ENCODE data around the gene PPP6R3.
"Not testable (repeated sequence)": the region's sequence is repeated elsewhere in the genome, so short reads cannot be mapped to it uniquely, and the experiment has no call there.

Gene PPP6R3

DNA sequence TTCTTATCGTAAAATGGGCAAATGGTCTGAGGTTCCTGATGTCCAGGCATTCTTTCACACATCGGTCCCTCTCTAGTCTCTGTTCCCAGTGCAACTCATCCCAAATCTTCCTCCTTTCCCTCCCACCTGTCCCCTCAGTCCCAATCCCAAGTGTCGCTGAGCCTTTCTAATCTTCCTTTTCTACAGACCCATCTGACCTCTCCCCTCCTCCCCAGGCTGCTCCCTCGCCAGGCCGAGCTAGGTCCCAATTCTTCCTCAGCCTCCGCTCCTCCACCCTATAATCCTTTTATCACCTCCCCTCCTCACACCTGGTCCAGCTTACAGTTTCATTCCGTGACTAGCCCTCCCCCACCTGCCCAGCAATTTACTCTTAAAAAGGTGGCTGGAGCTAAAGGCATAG, 174.6 kb downstream of the PPP6R3 start:
- H3K9ac ChIP-seq (ENCODE audit: low read depth in 1 of 2, low read length in 2 of 2); H3K36me3 ChIP-seq (ENCODE audit: control insufficient read depth in 2 of 2, insufficient read depth in 2 of 2, low read length in 2 of 2); H3K27ac ChIP-seq (ENCODE audit: low read depth in 2 of 2, low read length in 2 of 2); H3K27me3 ChIP-seq (ENCODE audit: control insufficient read depth in 2 of 2, insufficient read depth in 2 of 2, low read length in 2 of 2); H3K4me1 ChIP-seq (ENCODE audit: control insufficient read depth in 2 of 2, insufficient read depth in 2 of 2, low read length in 2 of 2); H3K9me3 ChIP-seq (ENCODE audit: control insufficient read depth in 2 of 2, low read length in 2 of 2); H3K4me3 ChIP-seq (ENCODE audit: low read length in 2 of 2): not testable (repeated sequence)

DNA sequence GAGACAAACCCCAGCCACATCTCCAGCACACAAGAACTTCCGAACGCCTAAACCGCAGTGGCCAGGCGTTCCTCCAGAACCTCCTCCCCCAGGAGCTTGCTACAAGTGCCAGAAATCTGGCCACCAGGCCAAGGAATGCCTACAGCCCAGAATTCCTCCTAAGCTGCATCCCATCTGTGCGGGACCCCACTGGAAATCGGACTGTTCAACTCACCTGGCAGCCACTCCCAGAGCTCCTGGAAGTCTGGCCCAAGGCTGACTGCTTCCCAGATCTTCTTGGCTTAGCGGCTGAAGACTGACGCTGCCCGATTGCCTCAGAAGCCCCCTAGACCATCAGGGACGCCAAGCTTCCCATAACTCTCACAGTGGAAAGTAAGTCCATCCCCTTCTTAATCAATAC, 175.3 kb downstream of the PPP6R3 start:
- not testable (repeated sequence) for H3K4me3 ChIP-seq (ENCODE audit: low read length in 2 of 2); H3K27ac ChIP-seq (ENCODE audit: low read depth in 2 of 2, low read length in 2 of 2); H3K9ac ChIP-seq (ENCODE audit: low read depth in 1 of 2, low read length in 2 of 2); H3K4me1 ChIP-seq (ENCODE audit: control insufficient read depth in 2 of 2, insufficient read depth in 2 of 2, low read length in 2 of 2); H3K27me3 ChIP-seq (ENCODE audit: control insufficient read depth in 2 of 2, insufficient read depth in 2 of 2, low read length in 2 of 2); H3K9me3 ChIP-seq (ENCODE audit: control insufficient read depth in 2 of 2, low read length in 2 of 2); H3K36me3 ChIP-seq (ENCODE audit: control insufficient read depth in 2 of 2, insufficient read depth in 2 of 2, low read length in 2 of 2)

DNA sequence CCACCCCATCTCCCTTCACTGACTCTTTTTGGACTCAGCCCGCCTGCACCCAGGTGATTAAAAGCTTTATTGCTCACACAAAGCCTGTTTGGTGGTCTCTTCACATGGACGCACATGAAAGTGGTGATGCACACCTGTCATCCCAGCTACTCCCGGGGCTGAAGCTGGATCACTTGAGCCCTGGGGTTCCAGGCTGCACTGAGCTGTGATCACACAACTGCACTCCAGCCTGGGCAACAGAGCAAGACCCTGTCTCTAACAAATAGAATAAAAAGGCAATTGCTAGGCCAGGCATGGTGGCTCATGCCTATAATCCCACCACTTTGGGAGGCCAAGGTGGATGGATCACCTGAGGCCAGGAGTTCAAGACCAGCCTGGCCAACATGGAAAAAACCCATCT, 178.8 kb downstream of the PPP6R3 start:
- H3K9me3 ChIP-seq (ENCODE audit: control insufficient read depth in 2 of 2, low read length in 2 of 2); H3K27me3 ChIP-seq (ENCODE audit: control insufficient read depth in 2 of 2, insufficient read depth in 2 of 2, low read length in 2 of 2); H3K9ac ChIP-seq (ENCODE audit: low read depth in 1 of 2, low read length in 2 of 2); H3K36me3 ChIP-seq (ENCODE audit: control insufficient read depth in 2 of 2, insufficient read depth in 2 of 2, low read length in 2 of 2); H3K4me3 ChIP-seq (ENCODE audit: low read length in 2 of 2); H3K27ac ChIP-seq (ENCODE audit: low read depth in 2 of 2, low read length in 2 of 2); H3K4me1 ChIP-seq (ENCODE audit: control insufficient read depth in 2 of 2, insufficient read depth in 2 of 2, low read length in 2 of 2): not testable (repeated sequence)

DNA sequence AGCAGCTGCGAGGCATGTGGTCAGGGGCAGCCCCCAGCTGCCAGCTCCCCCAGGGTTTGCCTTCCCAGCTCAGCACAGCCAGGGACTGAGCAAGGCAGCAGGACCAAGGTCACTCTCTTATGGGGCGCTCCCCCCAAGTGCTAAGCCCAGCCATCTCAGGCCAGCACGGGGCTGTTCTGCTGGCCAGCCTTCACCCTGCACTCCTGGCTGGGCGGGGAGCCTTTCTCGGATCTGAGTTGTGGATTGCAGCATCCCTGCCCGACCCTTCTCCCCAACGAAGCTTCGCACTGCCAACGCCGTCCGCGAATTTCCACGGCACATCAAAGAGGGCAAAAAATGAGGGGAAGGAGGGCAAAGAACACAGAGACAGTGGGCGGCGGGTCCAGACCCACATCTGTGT, 181.3 kb downstream of the PPP6R3 start:
- no peaks in the 10 kb centered on the region for H3K36me3 ChIP-seq (ENCODE audit: control insufficient read depth in 2 of 2, insufficient read depth in 2 of 2, low read length in 2 of 2)
- no peaks in the 10 kb centered on the region for H3K4me1 ChIP-seq (ENCODE audit: control insufficient read depth in 2 of 2, insufficient read depth in 2 of 2, low read length in 2 of 2)
- peaks cover 0 to 2% of the 10 kb centered on the region in 2 donors for H3K27me3 ChIP-seq (ENCODE audit: control insufficient read depth in 2 of 2, insufficient read depth in 2 of 2, low read length in 2 of 2)
- H3K4me3 ChIP-seq (ENCODE audit: low read length in 2 of 2), result no peak overlapping the region
- no peak overlapping the region for H3K9ac ChIP-seq (ENCODE audit: low read depth in 1 of 2, low read length in 2 of 2)
- no peaks in the 10 kb centered on the region for H3K9me3 ChIP-seq (ENCODE audit: control insufficient read depth in 2 of 2, low read length in 2 of 2)
- H3K27ac ChIP-seq (ENCODE audit: low read depth in 2 of 2, low read length in 2 of 2), result no peak overlapping the region

DNA sequence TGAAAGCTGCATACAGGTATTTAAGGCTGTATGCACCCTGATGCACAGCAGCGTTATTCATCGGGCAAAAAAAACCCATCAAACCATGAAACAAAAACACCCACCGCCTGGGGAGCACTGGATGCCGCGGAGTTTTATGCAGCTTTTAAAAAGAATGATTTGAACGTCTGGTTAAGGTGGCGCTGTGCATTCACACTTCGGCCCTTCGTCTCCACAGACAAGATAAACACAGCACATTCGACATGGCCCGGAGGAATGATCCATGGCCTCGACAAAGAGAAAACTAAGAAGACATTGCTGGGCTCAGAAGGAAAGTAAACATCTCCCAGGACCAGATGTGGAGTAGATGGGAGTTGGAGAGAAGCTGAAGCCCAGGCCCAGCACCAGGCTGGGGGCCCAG, 183.0 kb downstream of the PPP6R3 start:
- Histone ChIP-seq H3K9ac (ENCODE audit: low read depth in 1 of 2, low read length in 2 of 2) (no peak overlapping the region), H3K4me1 (ENCODE audit: control insufficient read depth in 2 of 2, insufficient read depth in 2 of 2, low read length in 2 of 2) (no peaks in the 10 kb centered on the region), H3K4me3 (ENCODE audit: low read length in 2 of 2) (no peak overlapping the region), H3K9me3 (ENCODE audit: control insufficient read depth in 2 of 2, low read length in 2 of 2) (peaks cover 0 to 5% of the 10 kb centered on the region in 2 donors), H3K36me3 (ENCODE audit: control insufficient read depth in 2 of 2, insufficient read depth in 2 of 2, low read length in 2 of 2) (no peaks in the 10 kb centered on the region), H3K27ac (ENCODE audit: low read depth in 2 of 2, low read length in 2 of 2) (no peak overlapping the region), H3K27me3 (ENCODE audit: control insufficient read depth in 2 of 2, insufficient read depth in 2 of 2, low read length in 2 of 2) (peaks cover 2 to 3% of the 10 kb centered on the region in 2 donors)

DNA sequence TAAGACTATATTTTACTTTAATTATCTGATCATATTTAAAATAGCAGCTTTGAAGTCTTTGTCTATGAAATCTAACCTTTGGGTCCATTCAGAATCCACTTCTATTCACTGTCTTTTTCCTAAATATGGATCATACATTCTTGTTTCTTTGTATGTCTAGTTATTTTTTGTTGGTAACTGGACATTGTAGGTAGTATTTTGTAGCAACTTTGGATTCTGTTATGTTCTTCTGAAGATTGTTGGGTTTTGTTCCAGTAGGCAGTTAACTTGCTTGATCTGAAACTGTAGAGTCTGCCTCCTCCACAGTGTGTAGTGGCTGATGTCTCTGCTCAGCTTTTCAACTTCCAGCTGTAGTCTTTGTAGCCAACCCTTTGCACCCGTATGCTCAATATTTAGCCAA, 186.3 kb downstream of the PPP6R3 start:
- H3K27ac ChIP-seq (ENCODE audit: low read depth in 2 of 2, low read length in 2 of 2), result no peak overlapping the region
- H3K4me3 ChIP-seq (ENCODE audit: low read length in 2 of 2), result no peak overlapping the region
- no peak overlapping the region for H3K9ac ChIP-seq (ENCODE audit: low read depth in 1 of 2, low read length in 2 of 2)
- H3K4me1 ChIP-seq (ENCODE audit: control insufficient read depth in 2 of 2, insufficient read depth in 2 of 2, low read length in 2 of 2), result no peaks in the 10 kb centered on the region
- no peaks in the 10 kb centered on the region for H3K36me3 ChIP-seq (ENCODE audit: control insufficient read depth in 2 of 2, insufficient read depth in 2 of 2, low read length in 2 of 2)
- peaks cover 0 to 3% of the 10 kb centered on the region in 2 donors for H3K27me3 ChIP-seq (ENCODE audit: control insufficient read depth in 2 of 2, insufficient read depth in 2 of 2, low read length in 2 of 2)
- peaks cover 0 to 5% of the 10 kb centered on the region in 2 donors for H3K9me3 ChIP-seq (ENCODE audit: control insufficient read depth in 2 of 2, low read length in 2 of 2)

DNA sequence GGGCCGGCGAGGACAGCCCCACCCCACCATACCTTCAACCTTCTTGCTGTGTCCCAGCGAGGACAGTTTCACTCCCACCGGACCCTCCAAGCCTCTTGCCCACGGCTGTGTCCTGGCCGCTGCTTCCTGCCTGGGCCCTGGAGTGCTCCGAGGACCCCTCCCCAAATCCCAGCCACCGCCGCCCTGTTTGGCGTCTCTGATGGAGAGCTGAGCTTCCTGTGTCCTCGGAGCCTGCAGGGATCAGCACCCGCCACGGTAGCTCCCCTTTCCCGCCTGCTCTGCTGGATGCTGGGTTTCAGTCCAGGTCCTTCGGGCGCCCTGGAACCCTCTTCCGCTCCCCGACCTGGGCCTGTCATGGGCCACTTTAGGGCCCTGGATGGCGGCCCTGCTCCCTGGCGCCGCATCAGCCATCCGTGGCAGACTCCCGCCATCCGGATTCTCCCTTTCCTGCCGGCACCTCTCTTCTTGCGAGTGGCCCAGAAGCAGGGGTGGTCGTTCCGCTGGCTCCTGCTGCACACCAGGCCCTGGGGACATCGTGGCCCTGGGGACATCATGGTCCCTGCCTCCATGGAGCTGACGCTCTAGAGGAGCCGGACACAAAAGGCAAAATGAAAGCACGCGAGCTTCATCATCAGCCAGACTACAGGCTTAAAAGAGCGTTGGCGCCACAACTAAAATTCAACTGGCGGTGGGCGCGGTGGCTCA, 189.5 kb downstream of the PPP6R3 start:
- Histone ChIP-seq H3K27ac (ENCODE audit: low read depth in 2 of 2, low read length in 2 of 2) (no peak overlapping the region), H3K9ac (ENCODE audit: low read depth in 1 of 2, low read length in 2 of 2) (no peak overlapping the region), H3K9me3 (ENCODE audit: control insufficient read depth in 2 of 2, low read length in 2 of 2) (peaks cover 0 to 5% of the 10 kb centered on the region in 2 donors), H3K36me3 (ENCODE audit: control insufficient read depth in 2 of 2, insufficient read depth in 2 of 2, low read length in 2 of 2) (no peaks in the 10 kb centered on the region), H3K4me1 (ENCODE audit: control insufficient read depth in 2 of 2, insufficient read depth in 2 of 2, low read length in 2 of 2) (no peaks in the 10 kb centered on the region), H3K27me3 (ENCODE audit: control insufficient read depth in 2 of 2, insufficient read depth in 2 of 2, low read length in 2 of 2) (peaks cover 0 to 3% of the 10 kb centered on the region in 2 donors), H3K4me3 (ENCODE audit: low read length in 2 of 2) (no peak overlapping the region)

DNA sequence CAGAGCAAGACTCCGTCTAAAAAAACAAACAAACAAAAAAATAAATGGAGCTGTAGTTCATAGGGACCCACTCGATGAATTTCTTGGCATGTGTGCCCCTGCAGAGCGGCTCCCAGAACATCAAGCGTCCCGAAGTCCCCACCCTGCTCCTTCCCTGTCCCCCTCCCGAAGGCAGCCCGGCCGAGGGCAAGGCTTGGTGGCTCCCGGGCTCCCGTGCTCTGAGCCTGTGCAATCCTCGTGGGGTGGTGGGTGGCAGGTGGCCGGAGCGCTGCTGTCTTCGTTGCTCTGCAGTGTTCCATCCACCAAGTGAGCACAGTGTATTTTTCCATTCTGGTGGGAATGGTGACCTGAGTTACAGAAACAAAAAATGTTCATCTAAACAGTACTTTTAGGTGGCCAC, 190.2 kb downstream of the PPP6R3 start:
- Histone ChIP-seq H3K27me3 (ENCODE audit: control insufficient read depth in 2 of 2, insufficient read depth in 2 of 2, low read length in 2 of 2) (peaks cover 0 to 3% of the 10 kb centered on the region in 2 donors), H3K4me3 (ENCODE audit: low read length in 2 of 2) (no peak overlapping the region), H3K4me1 (ENCODE audit: control insufficient read depth in 2 of 2, insufficient read depth in 2 of 2, low read length in 2 of 2) (no peaks in the 10 kb centered on the region), H3K9ac (ENCODE audit: low read depth in 1 of 2, low read length in 2 of 2) (no peak overlapping the region), H3K36me3 (ENCODE audit: control insufficient read depth in 2 of 2, insufficient read depth in 2 of 2, low read length in 2 of 2) (no peaks in the 10 kb centered on the region), H3K27ac (ENCODE audit: low read depth in 2 of 2, low read length in 2 of 2) (no peak overlapping the region), H3K9me3 (ENCODE audit: control insufficient read depth in 2 of 2, low read length in 2 of 2) (peaks cover 0 to 5% of the 10 kb centered on the region in 2 donors)

DNA sequence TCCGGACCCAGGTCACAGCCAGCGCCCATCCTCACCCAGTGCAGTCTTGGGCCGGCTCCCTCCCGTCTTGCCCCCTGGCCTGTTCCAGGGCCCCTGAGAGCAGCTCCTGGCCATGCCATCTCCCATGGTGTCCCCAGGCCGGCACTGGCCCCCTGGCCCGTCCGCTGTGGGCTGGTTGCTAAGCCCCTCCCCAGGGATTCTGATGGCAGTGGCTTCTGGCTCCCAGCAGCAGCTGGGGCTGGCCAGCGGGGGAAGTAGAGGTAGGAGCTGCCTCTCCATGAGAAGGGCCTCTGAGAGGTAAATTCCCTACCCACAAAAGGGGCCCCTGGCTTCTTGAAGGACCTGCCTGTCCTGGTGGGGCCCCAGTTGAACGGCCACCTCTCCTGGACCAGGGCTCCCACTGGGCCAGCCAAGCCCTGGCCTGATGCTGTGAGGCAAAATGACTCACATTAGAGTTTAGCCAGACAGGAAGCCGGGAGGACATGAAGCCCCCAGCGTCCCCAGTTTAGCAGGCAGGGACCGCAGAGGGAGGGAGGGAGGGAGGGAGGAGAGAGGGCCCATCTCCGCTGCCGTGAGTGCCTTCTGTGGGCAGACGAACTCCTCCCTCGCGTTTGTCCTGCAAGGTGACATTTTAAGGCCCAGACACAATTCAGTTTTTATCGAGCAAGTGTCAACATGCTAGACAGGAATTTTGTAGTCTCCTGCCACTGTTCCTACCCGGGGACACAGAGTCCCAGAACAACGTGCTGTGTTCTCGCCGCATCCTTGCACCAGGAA, 190.8 kb downstream of the PPP6R3 start:
- Histone ChIP-seq H3K9me3 (ENCODE audit: control insufficient read depth in 2 of 2, low read length in 2 of 2) (peaks cover 0 to 5% of the 10 kb centered on the region in 2 donors), H3K4me1 (ENCODE audit: control insufficient read depth in 2 of 2, insufficient read depth in 2 of 2, low read length in 2 of 2) (no peaks in the 10 kb centered on the region), H3K27ac (ENCODE audit: low read depth in 2 of 2, low read length in 2 of 2) (no peak overlapping the region), H3K36me3 (ENCODE audit: control insufficient read depth in 2 of 2, insufficient read depth in 2 of 2, low read length in 2 of 2) (no peaks in the 10 kb centered on the region), H3K27me3 (ENCODE audit: control insufficient read depth in 2 of 2, insufficient read depth in 2 of 2, low read length in 2 of 2) (peaks cover 0 to 6% of the 10 kb centered on the region in 2 donors), H3K4me3 (ENCODE audit: low read length in 2 of 2) (no peak overlapping the region), H3K9ac (ENCODE audit: low read depth in 1 of 2, low read length in 2 of 2) (no peak overlapping the region)

DNA sequence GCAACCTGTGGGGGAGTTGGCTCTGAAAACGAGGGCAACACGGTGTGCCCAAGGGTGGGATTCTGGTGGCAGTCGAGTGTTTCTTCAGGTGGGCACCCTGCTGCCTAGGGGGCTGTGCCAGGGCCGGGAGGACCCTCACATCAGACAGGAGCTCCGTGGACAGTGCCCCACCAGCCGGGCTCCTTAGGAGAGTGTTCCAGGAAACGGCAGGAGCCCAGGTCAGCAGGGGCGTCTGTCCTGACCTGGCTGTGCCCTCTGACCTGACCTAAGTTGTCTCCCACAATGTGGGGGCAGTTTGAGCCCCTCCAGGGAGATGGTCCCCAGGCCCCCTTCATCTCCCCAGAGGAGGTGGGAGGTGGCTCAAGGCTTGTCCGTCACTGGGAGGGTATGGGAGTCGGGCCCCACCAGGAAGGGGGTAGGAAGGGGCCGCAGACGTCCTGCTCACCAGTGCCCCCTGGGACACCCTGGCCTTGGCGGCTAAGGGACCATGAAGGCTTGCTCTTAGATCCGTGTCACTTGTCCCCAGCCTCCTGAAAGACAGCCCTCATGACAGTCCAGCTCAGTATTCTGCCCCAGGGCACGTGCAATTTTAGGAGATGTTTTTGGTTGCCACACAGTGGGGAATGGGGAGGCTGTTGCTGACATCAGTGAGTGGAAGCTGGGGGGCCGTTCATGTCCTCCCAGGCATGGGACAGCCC, 191.6 kb downstream of the PPP6R3 start:
- Histone ChIP-seq H3K27ac (ENCODE audit: low read depth in 2 of 2, low read length in 2 of 2) (no peak overlapping the region), H3K36me3 (ENCODE audit: control insufficient read depth in 2 of 2, insufficient read depth in 2 of 2, low read length in 2 of 2) (no peaks in the 10 kb centered on the region), H3K9ac (ENCODE audit: low read depth in 1 of 2, low read length in 2 of 2) (no peak overlapping the region), H3K27me3 (ENCODE audit: control insufficient read depth in 2 of 2, insufficient read depth in 2 of 2, low read length in 2 of 2) (peaks cover 0 to 6% of the 10 kb centered on the region in 2 donors), H3K9me3 (ENCODE audit: control insufficient read depth in 2 of 2, low read length in 2 of 2) (peaks cover 0 to 4% of the 10 kb centered on the region in 2 donors), H3K4me1 (ENCODE audit: control insufficient read depth in 2 of 2, insufficient read depth in 2 of 2, low read length in 2 of 2) (no peaks in the 10 kb centered on the region), H3K4me3 (ENCODE audit: low read length in 2 of 2) (no peak overlapping the region)
